ENCODE data around the gene VAV3. TPM values are rescaled to one million over a fixed set of nuclear protein-coding genes. Genes with fewer than 3 reads are reported as not detected.
A peak's percentile ranks its signal among the peaks of the same experiment; 100 is the strongest.

Gene VAV3
- total RNA-seq, 1 experiment from 2014 or later, result 10.0 TPM

DNA sequence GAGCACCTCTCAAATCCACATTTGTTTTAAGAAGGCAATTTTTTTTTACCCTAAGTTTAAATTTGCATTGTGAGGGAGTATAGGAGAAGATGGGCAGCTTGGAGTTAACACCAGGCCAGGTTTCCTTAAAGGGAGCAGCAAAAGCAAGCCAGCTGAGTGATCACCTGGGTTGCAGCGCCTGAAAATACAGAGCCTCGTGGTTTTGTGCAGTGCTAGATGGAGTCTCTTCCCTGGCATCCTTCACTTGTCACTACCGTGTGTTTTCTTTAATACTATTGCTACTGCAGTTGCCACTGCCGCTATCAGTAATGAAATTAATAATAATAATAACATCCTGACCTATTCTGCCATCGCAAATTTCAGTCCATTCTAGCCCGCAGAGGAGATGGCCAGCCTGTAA, 35.2 kb upstream of the VAV3 start:
- H3K27me3 Mint-ChIP-seq (ENCODE audit: low read depth), result no peaks in the 10 kb centered on the region
- TF ChIP-seq, protein P1, sequence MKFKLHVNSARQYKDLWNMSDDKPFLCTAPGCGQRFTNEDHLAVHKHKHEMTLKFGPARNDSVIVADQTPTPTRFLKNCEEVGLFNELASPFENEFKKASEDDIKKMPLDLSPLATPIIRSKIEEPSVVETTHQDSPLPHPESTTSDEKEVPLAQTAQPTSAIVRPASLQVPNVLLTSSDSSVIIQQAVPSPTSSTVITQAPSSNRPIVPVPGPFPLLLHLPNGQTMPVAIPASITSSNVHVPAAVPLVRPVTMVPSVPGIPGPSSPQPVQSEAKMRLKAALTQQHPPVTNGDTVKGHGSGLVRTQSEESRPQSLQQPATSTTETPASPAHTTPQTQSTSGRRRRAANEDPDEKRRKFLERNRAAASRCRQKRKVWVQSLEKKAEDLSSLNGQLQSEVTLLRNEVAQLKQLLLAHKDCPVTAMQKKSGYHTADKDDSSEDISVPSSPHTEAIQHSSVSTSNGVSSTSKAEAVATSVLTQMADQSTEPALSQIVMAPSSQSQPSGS (CRISPR knock-in tag; IDR thresholded peaks at IDR 0.05; ENCODE audit: borderline replicate concordance, low read depth), result no peak
- no peak for TF ChIP-seq NR3C1 (CRISPR knock-in tag; conservative IDR thresholded peaks at IDR 0.05; ENCODE audit: low read depth)
- TF ChIP-seq NFYB (CRISPR knock-in tag; conservative IDR thresholded peaks at IDR 0.05; ENCODE audit: low read depth), result no peak
- TF ChIP-seq, protein P2, sequence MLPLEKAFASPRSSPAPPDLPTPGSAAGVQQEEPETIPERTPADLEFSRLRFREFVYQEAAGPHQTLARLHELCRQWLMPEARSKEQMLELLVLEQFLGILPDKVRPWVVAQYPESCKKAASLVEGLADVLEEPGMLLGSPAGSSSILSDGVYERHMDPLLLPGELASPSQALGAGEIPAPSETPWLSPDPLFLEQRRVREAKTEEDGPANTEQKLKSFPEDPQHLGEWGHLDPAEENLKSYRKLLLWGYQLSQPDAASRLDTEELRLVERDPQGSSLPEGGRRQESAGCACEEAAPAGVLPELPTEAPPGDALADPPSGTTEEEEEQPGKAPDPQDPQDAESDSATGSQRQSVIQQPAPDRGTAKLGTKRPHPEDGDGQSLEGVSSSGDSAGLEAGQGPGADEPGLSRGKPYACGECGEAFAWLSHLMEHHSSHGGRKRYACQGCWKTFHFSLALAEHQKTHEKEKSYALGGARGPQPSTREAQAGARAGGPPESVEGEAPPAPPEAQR (CRISPR knock-in tag; IDR thresholded peaks at IDR 0.05), result no peak
- peaks cover 1% of the 10 kb centered on the region; the same call in 1 of the 2 replicates for H3K9me3 Mint-ChIP-seq
- POLR2A ChIA-PET, result interaction anchor here (0.6 kb wide), 1 partner anchor 36 kb away, joined by 4 read pairs; no protein-coding TSS in a partner anchor
- no peaks in the 10 kb centered on the region for H3K36me3 Mint-ChIP-seq
- CTCF ChIA-PET, result no interaction called here
- H3K27ac Mint-ChIP-seq, result 0 out of 2 replicates have a peak overlapping the region, but pooled peaks have one; percentile 13
- ATAC-seq (peak; percentile 36; the same call in 1 of the 2 replicates), DNase-seq (ENCODE audit: low spot score) (no peak)
- no peak overlapping the region for H3K4me3 Mint-ChIP-seq
- H3K4me1 Mint-ChIP-seq, result peaks cover 6% of the 10 kb centered on the region

DNA sequence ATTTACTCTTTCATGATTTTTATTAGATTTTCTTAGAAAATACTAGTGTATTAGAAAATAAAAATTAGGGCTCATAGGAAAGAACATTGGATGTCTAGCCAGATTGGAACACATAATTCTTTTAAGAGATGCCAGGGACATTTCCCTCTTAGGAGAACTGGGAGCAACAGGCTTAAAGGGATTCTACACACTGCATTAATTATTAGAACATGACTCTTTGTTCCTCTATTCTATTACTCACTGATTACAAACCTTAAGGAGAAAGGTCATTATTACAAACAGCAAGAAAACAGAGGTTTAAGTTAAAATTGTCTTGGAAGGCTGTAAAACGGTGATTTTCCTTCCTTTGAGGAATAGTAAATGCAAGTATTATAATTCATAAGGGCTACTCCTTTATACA, 32.9 kb upstream of the VAV3 start:
- H3K9me3 Mint-ChIP-seq, result no peaks in the 10 kb centered on the region
- H3K27ac Mint-ChIP-seq, result no peak overlapping the region
- ChIA-PET CTCF (no interaction called here), POLR2A (no interaction called here)
- no peak for ATAC-seq
- H3K4me3 Mint-ChIP-seq, result no peak overlapping the region
- TF ChIP-seq, protein P3, sequence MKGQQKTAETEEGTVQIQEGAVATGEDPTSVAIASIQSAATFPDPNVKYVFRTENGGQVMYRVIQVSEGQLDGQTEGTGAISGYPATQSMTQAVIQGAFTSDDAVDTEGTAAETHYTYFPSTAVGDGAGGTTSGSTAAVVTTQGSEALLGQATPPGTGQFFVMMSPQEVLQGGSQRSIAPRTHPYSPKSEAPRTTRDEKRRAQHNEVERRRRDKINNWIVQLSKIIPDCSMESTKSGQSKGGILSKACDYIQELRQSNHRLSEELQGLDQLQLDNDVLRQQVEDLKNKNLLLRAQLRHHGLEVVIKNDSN (CRISPR knock-in tag; IDR thresholded peaks at IDR 0.05), result no peak
- peaks cover 6% of the 10 kb centered on the region for H3K4me1 Mint-ChIP-seq
- H3K27me3 Mint-ChIP-seq (ENCODE audit: low read depth), result no peaks in the 10 kb centered on the region
- no peak for DNase-seq (ENCODE audit: low spot score)
- no peaks in the 10 kb centered on the region for H3K36me3 Mint-ChIP-seq

DNA sequence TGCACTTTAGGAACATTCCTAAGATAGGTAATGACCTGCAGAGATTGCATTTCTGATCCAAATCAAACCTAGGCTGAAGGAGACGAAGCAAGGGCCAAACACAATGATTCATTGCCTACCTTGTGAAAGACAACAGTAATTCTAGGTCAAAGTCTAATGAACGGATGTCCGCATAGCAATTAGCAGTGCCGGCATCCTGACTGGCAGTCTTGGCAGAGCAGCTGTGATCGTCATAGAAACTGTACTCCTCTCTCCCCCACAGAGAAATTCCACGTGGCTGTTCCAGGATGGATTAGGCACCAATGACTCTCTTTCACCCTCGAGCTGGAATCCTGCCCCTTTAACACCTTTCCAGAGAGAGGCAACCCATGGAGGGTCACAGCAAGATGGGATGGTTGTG, 28.9 kb upstream of the VAV3 start:
- DNase-seq (ENCODE audit: low spot score), result no peak
- no peaks in the 10 kb centered on the region for H3K27me3 Mint-ChIP-seq (ENCODE audit: low read depth)
- no peak overlapping the region for H3K4me3 Mint-ChIP-seq
- H3K9me3 Mint-ChIP-seq, result 0 out of 2 replicates have a peak, but pooled peaks cover 4% of the 10 kb centered on the region
- ATAC-seq, result no peak
- H3K27ac Mint-ChIP-seq, result no peak overlapping the region
- TF ChIP-seq, protein P2 (CRISPR knock-in tag; IDR thresholded peaks at IDR 0.05), result no peak
- TF ChIP-seq, protein P4, sequence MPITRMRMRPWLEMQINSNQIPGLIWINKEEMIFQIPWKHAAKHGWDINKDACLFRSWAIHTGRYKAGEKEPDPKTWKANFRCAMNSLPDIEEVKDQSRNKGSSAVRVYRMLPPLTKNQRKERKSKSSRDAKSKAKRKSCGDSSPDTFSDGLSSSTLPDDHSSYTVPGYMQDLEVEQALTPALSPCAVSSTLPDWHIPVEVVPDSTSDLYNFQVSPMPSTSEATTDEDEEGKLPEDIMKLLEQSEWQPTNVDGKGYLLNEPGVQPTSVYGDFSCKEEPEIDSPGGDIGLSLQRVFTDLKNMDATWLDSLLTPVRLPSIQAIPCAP (CRISPR knock-in tag; IDR thresholded peaks at IDR 0.05), result no peak
- TF ChIP-seq EMX1 (CRISPR knock-in tag; IDR thresholded peaks at IDR 0.05) (no peak), JUN (CRISPR knock-in tag; IDR thresholded peaks at IDR 0.05) (no peak), FOXK1 (CRISPR knock-in tag; IDR thresholded peaks at IDR 0.05) (no peak)
- ChIA-PET POLR2A (no interaction called here), CTCF (no interaction called here)
- no peaks in the 10 kb centered on the region for H3K4me1 Mint-ChIP-seq
- H3K36me3 Mint-ChIP-seq, result no peaks in the 10 kb centered on the region

DNA sequence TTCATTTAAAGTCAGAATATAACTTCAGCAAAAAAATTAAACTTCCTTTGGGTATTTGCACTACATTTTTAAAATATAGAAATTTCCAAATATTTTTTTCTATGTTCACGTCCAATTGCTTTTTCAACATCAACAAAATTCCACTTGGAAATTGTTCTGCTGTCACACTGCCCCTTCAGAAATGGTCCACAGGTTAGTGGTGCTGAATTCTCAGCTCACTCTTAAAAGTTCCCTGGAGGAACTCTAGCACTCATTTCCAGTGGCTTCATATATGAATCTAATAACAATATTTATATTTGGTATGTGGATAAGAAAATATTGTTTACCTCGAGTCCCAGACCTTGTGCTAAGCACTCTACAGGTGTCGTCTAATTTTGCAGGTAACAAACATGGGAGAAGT, 27.4 kb upstream of the VAV3 start:
- H3K9me3 Mint-ChIP-seq, result 0 out of 2 replicates have a peak, but pooled peaks cover 4% of the 10 kb centered on the region
- TF ChIP-seq, protein P3 (CRISPR knock-in tag; IDR thresholded peaks at IDR 0.05), result no peak
- no peak for TF ChIP-seq CREB1 (CRISPR knock-in tag; IDR thresholded peaks at IDR 0.05)
- TF ChIP-seq NR1H2 (CRISPR knock-in tag; IDR thresholded peaks at IDR 0.05), result no peak
- no peak for TF ChIP-seq ZBTB21 (CRISPR knock-in tag; IDR thresholded peaks at IDR 0.05; ENCODE audit: borderline replicate concordance)
- no peak for TF ChIP-seq MXD4 (CRISPR knock-in tag; IDR thresholded peaks at IDR 0.05; ENCODE audit: borderline replicate concordance)
- no peak for TF ChIP-seq ZNF232 (CRISPR knock-in tag; IDR thresholded peaks at IDR 0.05)
- TF ChIP-seq NFATC4 (CRISPR knock-in tag; IDR thresholded peaks at IDR 0.05), result no peak
- TF ChIP-seq ZNF423 (CRISPR knock-in tag; IDR thresholded peaks at IDR 0.05), result no peak
- no peak for TF ChIP-seq ZNF671 (CRISPR knock-in tag; IDR thresholded peaks at IDR 0.05)
- no peak for TF ChIP-seq RORB (CRISPR knock-in tag; IDR thresholded peaks at IDR 0.05)
- TF ChIP-seq, protein P5, sequence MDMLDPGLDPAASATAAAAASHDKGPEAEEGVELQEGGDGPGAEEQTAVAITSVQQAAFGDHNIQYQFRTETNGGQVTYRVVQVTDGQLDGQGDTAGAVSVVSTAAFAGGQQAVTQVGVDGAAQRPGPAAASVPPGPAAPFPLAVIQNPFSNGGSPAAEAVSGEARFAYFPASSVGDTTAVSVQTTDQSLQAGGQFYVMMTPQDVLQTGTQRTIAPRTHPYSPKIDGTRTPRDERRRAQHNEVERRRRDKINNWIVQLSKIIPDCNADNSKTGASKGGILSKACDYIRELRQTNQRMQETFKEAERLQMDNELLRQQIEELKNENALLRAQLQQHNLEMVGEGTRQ (CRISPR knock-in tag; IDR thresholded peaks at IDR 0.05), result no peak
- TF ChIP-seq, protein P6, sequence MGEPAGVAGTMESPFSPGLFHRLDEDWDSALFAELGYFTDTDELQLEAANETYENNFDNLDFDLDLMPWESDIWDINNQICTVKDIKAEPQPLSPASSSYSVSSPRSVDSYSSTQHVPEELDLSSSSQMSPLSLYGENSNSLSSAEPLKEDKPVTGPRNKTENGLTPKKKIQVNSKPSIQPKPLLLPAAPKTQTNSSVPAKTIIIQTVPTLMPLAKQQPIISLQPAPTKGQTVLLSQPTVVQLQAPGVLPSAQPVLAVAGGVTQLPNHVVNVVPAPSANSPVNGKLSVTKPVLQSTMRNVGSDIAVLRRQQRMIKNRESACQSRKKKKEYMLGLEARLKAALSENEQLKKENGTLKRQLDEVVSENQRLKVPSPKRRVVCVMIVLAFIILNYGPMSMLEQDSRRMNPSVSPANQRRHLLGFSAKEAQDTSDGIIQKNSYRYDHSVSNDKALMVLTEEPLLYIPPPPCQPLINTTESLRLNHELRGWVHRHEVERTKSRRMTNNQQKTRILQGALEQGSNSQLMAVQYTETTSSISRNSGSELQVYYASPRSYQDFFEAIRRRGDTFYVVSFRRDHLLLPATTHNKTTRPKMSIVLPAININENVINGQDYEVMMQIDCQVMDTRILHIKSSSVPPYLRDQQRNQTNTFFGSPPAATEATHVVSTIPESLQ (CRISPR knock-in tag; IDR thresholded peaks at IDR 0.05), result no peak

More for the DNA sequence above, 27.4 kb upstream of the VAV3 start:
- CTCF ChIA-PET, result no interaction called here
- no peaks in the 10 kb centered on the region for H3K36me3 Mint-ChIP-seq
- H3K4me3 Mint-ChIP-seq, result no peak overlapping the region
- H3K4me1 Mint-ChIP-seq, result no peaks in the 10 kb centered on the region
- H3K27me3 Mint-ChIP-seq (ENCODE audit: low read depth), result no peaks in the 10 kb centered on the region
- ATAC-seq (no peak), DNase-seq (ENCODE audit: low spot score) (no peak)
- no peak overlapping the region for H3K27ac Mint-ChIP-seq
- POLR2A ChIA-PET, result no interaction called here

All from WTC11 (cell line).